Activated CD8-positive, alpha-beta T cell treated with anti-CD3 and anti-CD28 coated beads, Interleukin-2, amount 10 ng/mL, durations not matched to agents 7 days and 5 days (primary cell): ENCODE measurements around the gene CRIM1. TPM values are rescaled to one million over a fixed set of nuclear protein-coding genes. Genes with fewer than 3 reads are reported as not detected.

Experiments
- ATAC-seq: fragments of 150-1000 bp; cut with Tn5 transposase; one replicate; pipeline ENCODE4 v1.10.0; 2021; ENCODE audit warnings: moderate library complexity
- CTCF ChIA-PET: fragments of 350-600 bp; sonication (Branson Sonifier 250); formaldehyde crosslinking; loops from one replicate; lab custom pipeline; 2021; ENCODE audit warnings: antibody characterized with exemption; lab: Charles Lee
- POLR2A ChIA-PET: fragments of 350-600 bp; sonication (Branson Sonifier 250); formaldehyde crosslinking; loops from one replicate; lab custom pipeline; 2021; ENCODE audit warnings: antibody characterized with exemption; lab: Charles Lee
- DNase-seq: peaks from one replicate; pipeline ENCODE4 v3.0.0-alpha.2; 2020
- H3K27ac Mint-ChIP-seq: one replicate; pipeline ENCODE4 v1.8.0; 2021; ENCODE audit warnings: mild to moderate bottlenecking, mixed read lengths
- H3K27me3 Mint-ChIP-seq: one replicate; pipeline ENCODE4 v1.8.0; 2021; ENCODE audit warnings: low read depth, mixed read lengths
- H3K36me3 Mint-ChIP-seq: one replicate; pipeline ENCODE4 v1.8.0; 2021; ENCODE audit warnings: low read depth, mixed read lengths
- H3K4me1 Mint-ChIP-seq: one replicate; pipeline ENCODE4 v1.8.0; 2021; ENCODE audit warnings: low read depth, mixed read lengths
- H3K4me3 Mint-ChIP-seq: one replicate; pipeline ENCODE4 v1.8.0; 2021; ENCODE audit warnings: mild to moderate bottlenecking, mixed read lengths
- H3K9me3 Mint-ChIP-seq: one replicate; pipeline ENCODE4 v1.8.0; 2022; ENCODE audit warnings: mixed read lengths; ENCODE audit not compliant: insufficient read depth
- total RNA-seq, 2 experiments: library from RNA; stranded (reverse); gene quantifications; one replicate each; pipeline ENCODE4 v1.2.3, GENCODE V29; 2021

The CRIM1 gene
- total RNA-seq, 2 experiments from 2014 or later, result 3.7 to 4.4 TPM

- ChIA-PET CTCF (no interaction called here), POLR2A (no interaction called here)
- DNase-seq (no peak), ATAC-seq (no peak)
- no peaks in the 10 kb centered on the region for H3K27me3 Mint-ChIP-seq
- peaks cover 49% of the 10 kb centered on the region for H3K36me3 Mint-ChIP-seq
- no peak overlapping the region for H3K4me3 Mint-ChIP-seq
- H3K27ac Mint-ChIP-seq, result no peak overlapping the region
- no peaks in the 10 kb centered on the region for H3K9me3 Mint-ChIP-seq
- peaks cover 10% of the 10 kb centered on the region for H3K4me1 Mint-ChIP-seq
Observed at GRCh38 chr2:36574560-36574959, 219.0 kb downstream of the CRIM1 start.

GRCh38 chr2:36577884-36578283 lies 222.3 kb downstream of the CRIM1 start:
- Mint-ChIP-seq H3K36me3 (peaks cover 70% of the 10 kb centered on the region), H3K4me3 (no peak overlapping the region), H3K9me3 (no peaks in the 10 kb centered on the region), H3K27me3 (no peaks in the 10 kb centered on the region), H3K4me1 (peaks cover 10% of the 10 kb centered on the region), H3K27ac (no peak overlapping the region)
- no peak for DNase-seq
- ChIA-PET POLR2A (no interaction called here), CTCF (interaction anchor here (1.1 kb wide), 1 partner anchor 26 kb away, joined by 3 read pairs; no protein-coding TSS in a partner anchor)
- ATAC-seq, result no peak

GRCh38 chr2:36578343-36579296 lies 223.0 kb downstream of the CRIM1 start:
- no peaks in the 10 kb centered on the region for H3K9me3 Mint-ChIP-seq
- ChIA-PET CTCF (interaction anchor here (1.1 kb wide), 1 partner anchor 27 kb away, joined by 3 read pairs; no protein-coding TSS in a partner anchor), POLR2A (interaction anchor here (0.9 kb wide), 1 partner anchor 19 kb away, joined by 3 read pairs; the partner anchor contains the start of gene FEZ2)
- ATAC-seq (no peak), DNase-seq (no peak)
- H3K36me3 Mint-ChIP-seq, result peaks cover 70% of the 10 kb centered on the region
- peak overlapping the region; percentile 1 for H3K27ac Mint-ChIP-seq
- peaks cover 10% of the 10 kb centered on the region for H3K4me1 Mint-ChIP-seq
- H3K27me3 Mint-ChIP-seq, result no peaks in the 10 kb centered on the region
- no peak overlapping the region for H3K4me3 Mint-ChIP-seq

GRCh38 chr2:36579297-36579664 lies 223.7 kb downstream of the CRIM1 start:
- Mint-ChIP-seq H3K36me3 (peaks cover 76% of the 10 kb centered on the region), H3K27me3 (no peaks in the 10 kb centered on the region), H3K4me1 (peaks cover 10% of the 10 kb centered on the region), H3K27ac (no peak overlapping the region), H3K9me3 (no peaks in the 10 kb centered on the region), H3K4me3 (no peak overlapping the region)
- no peak for ATAC-seq
- CTCF ChIA-PET, result no interaction called here
- POLR2A ChIA-PET, result no interaction called here
- no peak for DNase-seq

- Mint-ChIP-seq H3K4me3 (no peak overlapping the region), H3K36me3 (peaks cover 66% of the 10 kb centered on the region), H3K4me1 (peaks cover 10% of the 10 kb centered on the region), H3K9me3 (no peaks in the 10 kb centered on the region), H3K27me3 (no peaks in the 10 kb centered on the region), H3K27ac (no peak overlapping the region)
- DNase-seq (no peak), ATAC-seq (no peak)
- ChIA-PET POLR2A (no interaction called here), CTCF (no interaction called here)
Observed at GRCh38 chr2:36582538-36582937, 227.0 kb downstream of the CRIM1 start.

- H3K27ac Mint-ChIP-seq, result no peak overlapping the region
Observed at GRCh38 chr2:36582951-36583350, 227.4 kb downstream of the CRIM1 start.

GRCh38 chr2:36584148-36584794 lies 228.7 kb downstream of the CRIM1 start:
- ChIA-PET POLR2A (no interaction called here), CTCF (no interaction called here)
- ATAC-seq (no peak), DNase-seq (no peak)
- Mint-ChIP-seq H3K27me3 (no peaks in the 10 kb centered on the region), H3K27ac (no peak overlapping the region), H3K9me3 (no peaks in the 10 kb centered on the region), H3K36me3 (peaks cover 54% of the 10 kb centered on the region), H3K4me3 (no peak overlapping the region), H3K4me1 (no peaks in the 10 kb centered on the region)

More at GRCh38 chr2:36582951-36583350, 227.4 kb downstream of the CRIM1 start:
- no peak for DNase-seq
- no peak for ATAC-seq
- Mint-ChIP-seq H3K36me3 (peaks cover 63% of the 10 kb centered on the region), H3K4me3 (no peak overlapping the region), H3K9me3 (no peaks in the 10 kb centered on the region), H3K4me1 (peaks cover 10% of the 10 kb centered on the region), H3K27me3 (no peaks in the 10 kb centered on the region)
- ChIA-PET POLR2A (no interaction called here), CTCF (interaction anchor here (0.7 kb wide), 1 partner anchor 26 kb away, joined by 3 read pairs; no protein-coding TSS in a partner anchor)

GRCh38 chr2:36586672-36587071 lies 231.1 kb downstream of the CRIM1 start:
- ATAC-seq, result no peak
- Mint-ChIP-seq H3K27me3 (no peaks in the 10 kb centered on the region), H3K9me3 (no peaks in the 10 kb centered on the region), H3K4me3 (no peak overlapping the region), H3K4me1 (no peaks in the 10 kb centered on the region), H3K27ac (no peak overlapping the region), H3K36me3 (peaks cover 39% of the 10 kb centered on the region)
- no peak for DNase-seq
- POLR2A ChIA-PET, result no interaction called here
- CTCF ChIA-PET, result interaction anchor here (0.7 kb wide), 1 partner anchor 1791 kb away, joined by 3 read pairs; no protein-coding TSS in a partner anchor

GRCh38 chr2:36587101-36587500 lies 231.5 kb downstream of the CRIM1 start:
- POLR2A ChIA-PET, result no interaction called here
- no peaks in the 10 kb centered on the region for H3K27me3 Mint-ChIP-seq
- no peak for ATAC-seq
- peaks cover 38% of the 10 kb centered on the region for H3K36me3 Mint-ChIP-seq
- no peak overlapping the region for H3K4me3 Mint-ChIP-seq
- CTCF ChIA-PET, result no interaction called here
- DNase-seq, result no peak
- no peaks in the 10 kb centered on the region for H3K9me3 Mint-ChIP-seq
- H3K4me1 Mint-ChIP-seq, result no peaks in the 10 kb centered on the region
- no peak overlapping the region for H3K27ac Mint-ChIP-seq

GRCh38 chr2:36587556-36587955 lies 232.0 kb downstream of the CRIM1 start:
- DNase-seq, result no peak
- Mint-ChIP-seq H3K27ac (no peak overlapping the region), H3K4me1 (no peaks in the 10 kb centered on the region), H3K9me3 (no peaks in the 10 kb centered on the region), H3K36me3 (peaks cover 35% of the 10 kb centered on the region), H3K4me3 (no peak overlapping the region), H3K27me3 (no peaks in the 10 kb centered on the region)
- ATAC-seq, result no peak
- ChIA-PET CTCF (no interaction called here), POLR2A (no interaction called here)

GRCh38 chr2:36589230-36589630 lies 233.7 kb downstream of the CRIM1 start:
- no peak for DNase-seq
- POLR2A ChIA-PET, result no interaction called here

GRCh38 chr2:36594849-36595248 lies 239.3 kb downstream of the CRIM1 start:
- POLR2A ChIA-PET, result no interaction called here
- no peak overlapping the region for H3K27ac Mint-ChIP-seq
- H3K36me3 Mint-ChIP-seq, result peaks cover 14% of the 10 kb centered on the region
- peaks cover 23% of the 10 kb centered on the region for H3K4me1 Mint-ChIP-seq
- H3K4me3 Mint-ChIP-seq, result no peak overlapping the region
- CTCF ChIA-PET, result interaction anchor here (0.9 kb wide), 1 partner anchor 26 kb away, joined by 3 read pairs; no protein-coding TSS in a partner anchor
- DNase-seq (no peak), ATAC-seq (no peak)
- H3K27me3 Mint-ChIP-seq, result no peaks in the 10 kb centered on the region
- H3K9me3 Mint-ChIP-seq, result no peaks in the 10 kb centered on the region

More at GRCh38 chr2:36589230-36589630, 233.7 kb downstream of the CRIM1 start:
- H3K4me1 Mint-ChIP-seq, result no peaks in the 10 kb centered on the region
- no peak for ATAC-seq
- no peak overlapping the region for H3K4me3 Mint-ChIP-seq
- H3K27ac Mint-ChIP-seq, result no peak overlapping the region
- H3K27me3 Mint-ChIP-seq, result no peaks in the 10 kb centered on the region
- peaks cover 27% of the 10 kb centered on the region for H3K36me3 Mint-ChIP-seq
- H3K9me3 Mint-ChIP-seq, result no peaks in the 10 kb centered on the region
- CTCF ChIA-PET, result no interaction called here
